Adrenal gland (tissue), 5 donors: ENCODE data around the gene CDK14.

ENCODE experiments used
- CTCF ChIP-seq, 6 experiments: fragments of 450-650 bp in 4 of 6; fragments of 200-600 bp in 2 of 6; sonication (generic) in 1 of 6; IDR thresholded peaks; 1 replicate in 5 of 6; 2 replicates in 1 of 6; pipeline versions ENCODE4 v1.5.1 to v1.8.0; 2016 to 2021; ENCODE audit warnings: antibody characterized with exemption in 6 of 6, mild to moderate bottlenecking in 2 of 6, moderate library complexity in 1 of 6
- POLR2A ChIP-seq, 2 donors: fragments of 450-650 bp; IDR thresholded peaks; one replicate each; pipeline ENCODE4 v1.6.1; 2017; ENCODE audit warnings: antibody characterized with exemption in 2 of 2, mild to moderate bottlenecking in 2 of 2, moderate library complexity in 1 of 2
- donor health status: DM: no; HTN: no; CAD: no.

- no peak for TF ChIP-seq POLR2A (IDR thresholded peaks at IDR 0.05)
- no peak for TF ChIP-seq CTCF (IDR thresholded peaks at IDR 0.05)
Measured at GRCh38 chr7:90821961-90822620, 226.0 kb downstream of the CDK14 start.
